Body of pancreas (tissue), 4 donors: ENCODE results near the gene VPS13C.

Experiments used
- POLR2A ChIP-seq, 3 donors: fragments of 450-650 bp; IDR thresholded peaks; one replicate each; pipeline ENCODE4 v1.6.1; 2016; ENCODE audit warnings: antibody characterized with exemption in 3 of 3, mild to moderate bottlenecking in 2 of 3
- TF ChIP-seq, protein P1 (sequence below), 7 experiments: fragments of 450-650 bp in 4 of 7; fragments of 200-600 bp in 3 of 7; sonication (generic) in 3 of 7; IDR thresholded peaks; one replicate each; pipeline ENCODE4 v1.5.1; 2016 to 2019; ENCODE audit warnings: antibody characterized with exemption in 7 of 7

DNA sequence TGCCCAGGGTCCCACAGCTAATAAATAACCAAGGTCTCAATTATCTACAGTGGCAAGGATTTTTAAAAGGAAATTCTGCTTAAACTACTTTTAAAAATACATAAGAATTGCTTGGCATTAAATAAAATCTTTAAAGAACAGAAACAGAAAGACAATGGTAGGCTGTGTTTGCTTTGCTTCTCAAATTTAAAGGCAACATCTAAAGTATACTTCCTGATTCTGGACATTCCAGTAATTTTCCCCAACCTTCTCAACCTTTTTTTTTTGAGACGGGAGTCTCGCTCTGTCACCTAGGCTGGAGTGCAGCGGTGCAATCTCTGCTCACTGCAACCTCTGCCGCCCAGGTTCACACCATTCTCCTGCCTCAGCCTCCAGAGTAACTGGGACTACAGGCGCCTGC, 5.3 kb downstream of the VPS13C start:
- TF ChIP-seq, protein P1, sequence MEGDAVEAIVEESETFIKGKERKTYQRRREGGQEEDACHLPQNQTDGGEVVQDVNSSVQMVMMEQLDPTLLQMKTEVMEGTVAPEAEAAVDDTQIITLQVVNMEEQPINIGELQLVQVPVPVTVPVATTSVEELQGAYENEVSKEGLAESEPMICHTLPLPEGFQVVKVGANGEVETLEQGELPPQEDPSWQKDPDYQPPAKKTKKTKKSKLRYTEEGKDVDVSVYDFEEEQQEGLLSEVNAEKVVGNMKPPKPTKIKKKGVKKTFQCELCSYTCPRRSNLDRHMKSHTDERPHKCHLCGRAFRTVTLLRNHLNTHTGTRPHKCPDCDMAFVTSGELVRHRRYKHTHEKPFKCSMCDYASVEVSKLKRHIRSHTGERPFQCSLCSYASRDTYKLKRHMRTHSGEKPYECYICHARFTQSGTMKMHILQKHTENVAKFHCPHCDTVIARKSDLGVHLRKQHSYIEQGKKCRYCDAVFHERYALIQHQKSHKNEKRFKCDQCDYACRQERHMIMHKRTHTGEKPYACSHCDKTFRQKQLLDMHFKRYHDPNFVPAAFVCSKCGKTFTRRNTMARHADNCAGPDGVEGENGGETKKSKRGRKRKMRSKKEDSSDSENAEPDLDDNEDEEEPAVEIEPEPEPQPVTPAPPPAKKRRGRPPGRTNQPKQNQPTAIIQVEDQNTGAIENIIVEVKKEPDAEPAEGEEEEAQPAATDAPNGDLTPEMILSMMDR (IDR thresholded peaks at IDR 0.05) = no peak
- TF ChIP-seq POLR2A (IDR thresholded peaks at IDR 0.05) = no peak
